ENCODE data around the gene DDX49. TPM values are rescaled to one million over a fixed set of nuclear protein-coding genes. Genes with fewer than 3 reads are reported as not detected.

The DDX49 gene
- total RNA-seq, 1 donor from 2014 or later: 68.3 TPM

- H3K4me1 ChIP-seq (ENCODE audit: insufficient read depth, low read length): no peaks in the 10 kb centered on the region
These were observed 16.1 kb upstream of the DDX49 start for GRCh38 chr19:18903156-18904037.

GRCh38 chr19:18904334-18905057 is 15.0 kb upstream of the DDX49 start:
- H3K9me3 Mint-ChIP-seq (ENCODE audit: unreplicated experiment): no peaks in the 10 kb centered on the region
- no peak for TF ChIP-seq CTCF (IDR thresholded peaks at IDR 0.05; ENCODE audit: insufficient read depth, low read depth, low read length)
- TF ChIP-seq EZH2 (IDR thresholded peaks at IDR 0.05; ENCODE audit: insufficient read depth, low read length): no peak
- peaks cover 69% of the 10 kb centered on the region for H4K20me1 ChIP-seq (ENCODE audit: insufficient read depth, low read length)

More at GRCh38 chr19:18903156-18904037, 16.1 kb upstream of the DDX49 start:
- Mint-ChIP-seq H3K27ac (ENCODE audit: unreplicated experiment) (no peak overlapping the region), H3K9me3 (ENCODE audit: unreplicated experiment) (no peaks in the 10 kb centered on the region), H3K36me3 (ENCODE audit: low read depth, unreplicated experiment) (peaks cover 7% of the 10 kb centered on the region), H3K4me3 (ENCODE audit: unreplicated experiment) (no peak overlapping the region), H3K4me1 (ENCODE audit: low read depth, unreplicated experiment) (no peaks in the 10 kb centered on the region), H3K27me3 (ENCODE audit: low read depth, unreplicated experiment) (no peaks in the 10 kb centered on the region)
- DNase-seq (ENCODE audit: low read depth) (no peak), FAIRE-seq (no peak)
- Histone ChIP-seq H3K9me3 (ENCODE audit: insufficient read depth, low read depth, low read length) (no peaks in the 10 kb centered on the region), H3K4me3 (ENCODE audit: insufficient read depth, low read depth, low read length) (no peak overlapping the region), H2AFZ (ENCODE audit: low read depth, low read length) (no peak overlapping the region), H3K9ac (ENCODE audit: low read length) (no peak overlapping the region), H3K36me3 (ENCODE audit: insufficient read depth, low read length) (peaks cover 5% of the 10 kb centered on the region), H3K4me2 (ENCODE audit: low read length) (no peak overlapping the region), H3K27me3 (ENCODE audit: insufficient read depth, low read length) (no peaks in the 10 kb centered on the region), H4K20me1 (ENCODE audit: insufficient read depth, low read length) (peaks cover 71% of the 10 kb centered on the region), H3K27ac (ENCODE audit: low read depth, low read length) (no peak overlapping the region), H3K79me2 (ENCODE audit: insufficient read depth, low read length) (peaks cover 4% of the 10 kb centered on the region)
- no peak for TF ChIP-seq EZH2 (IDR thresholded peaks at IDR 0.05; ENCODE audit: insufficient read depth, low read length)
- TF ChIP-seq CTCF (IDR thresholded peaks at IDR 0.05; ENCODE audit: insufficient read depth, low read depth, low read length): no peak

More at GRCh38 chr19:18904334-18905057, 15.0 kb upstream of the DDX49 start:
- no peak overlapping the region for H3K4me2 ChIP-seq (ENCODE audit: low read length)
- no peak for DNase-seq (ENCODE audit: low read depth)
- H3K9me3 ChIP-seq (ENCODE audit: insufficient read depth, low read depth, low read length): no peaks in the 10 kb centered on the region
- Mint-ChIP-seq H3K4me3 (ENCODE audit: unreplicated experiment) (no peak overlapping the region), H3K4me1 (ENCODE audit: low read depth, unreplicated experiment) (no peaks in the 10 kb centered on the region), H3K27me3 (ENCODE audit: low read depth, unreplicated experiment) (no peaks in the 10 kb centered on the region), H3K27ac (ENCODE audit: unreplicated experiment) (no peak overlapping the region), H3K36me3 (ENCODE audit: low read depth, unreplicated experiment) (peaks cover 7% of the 10 kb centered on the region)
- H3K36me3 ChIP-seq (ENCODE audit: insufficient read depth, low read length): peaks cover 5% of the 10 kb centered on the region
- H3K4me1 ChIP-seq (ENCODE audit: insufficient read depth, low read length): no peaks in the 10 kb centered on the region
- FAIRE-seq: no peak
- no peak overlapping the region for H3K4me3 ChIP-seq (ENCODE audit: insufficient read depth, low read depth, low read length)
- no peak overlapping the region for H3K27ac ChIP-seq (ENCODE audit: low read depth, low read length)
- peaks cover 4% of the 10 kb centered on the region for H3K79me2 ChIP-seq (ENCODE audit: insufficient read depth, low read length)
- no peak overlapping the region for H3K9ac ChIP-seq (ENCODE audit: low read length)
- H3K27me3 ChIP-seq (ENCODE audit: insufficient read depth, low read length): no peaks in the 10 kb centered on the region
- H2AFZ ChIP-seq (ENCODE audit: low read depth, low read length): no peak overlapping the region
